H9 (cell line): ENCODE results near the gene U2AF1L4. TPM values are rescaled to one million over a fixed set of nuclear protein-coding genes. Genes with fewer than 3 reads are reported as not detected.
A peak's percentile ranks its signal among the peaks of the same experiment; 100 is the strongest.

Experiments used
- DNase-seq: peaks from one replicate; pipeline ENCODE4 v3.0.0-alpha.2; 2017
- H2AFZ ChIP-seq: one replicate; pipeline ENCODE4 v1.6.1; 2013; ENCODE audit warnings: mild to moderate bottlenecking, low read length, control low read depth, moderate library complexity
- H2AK5ac ChIP-seq: 2 replicates; pipeline ENCODE4 v1.6.1; 2013; ENCODE audit warnings: low read length, control low read depth, mixed read lengths; ENCODE audit not compliant: insufficient read length
- H2BK120ac ChIP-seq: one replicate; pipeline ENCODE4 v1.6.1; 2013; ENCODE audit warnings: low read depth, mild to moderate bottlenecking, low read length, control low read depth, inconsistent platforms; ENCODE audit not compliant: poor library complexity, severe bottlenecking
- H2BK12ac ChIP-seq: 2 replicates; pipeline ENCODE4 v1.6.1; 2013; ENCODE audit warnings: low read length, control low read depth, mixed read lengths, low read depth; ENCODE audit not compliant: insufficient read length
- H2BK15ac ChIP-seq: 2 replicates; pipeline ENCODE4 v1.6.1; 2013; ENCODE audit warnings: low read depth, low read length, control low read depth
- H2BK20ac ChIP-seq: one replicate; pipeline ENCODE4 v1.6.1; 2013; ENCODE audit warnings: low read depth, mild to moderate bottlenecking, low read length, control low read depth, inconsistent platforms; ENCODE audit not compliant: poor library complexity, severe bottlenecking
- H2BK5ac ChIP-seq: 2 replicates; pipeline ENCODE4 v1.6.1; 2013; ENCODE audit warnings: low read length, control low read depth, mixed read lengths; ENCODE audit not compliant: insufficient read length
- H3K14ac ChIP-seq: 2 replicates; pipeline ENCODE4 v1.6.1; 2013; ENCODE audit warnings: low read length, control low read depth; ENCODE audit not compliant: insufficient read depth
- H3K18ac ChIP-seq: 2 replicates; pipeline ENCODE4 v1.6.1; 2013; ENCODE audit warnings: low read depth, mild to moderate bottlenecking, mixed read lengths, low read length, control low read depth; ENCODE audit not compliant: insufficient read length
- H3K23ac ChIP-seq: 2 replicates; pipeline ENCODE4 v1.6.1; 2013; ENCODE audit warnings: low read length, control low read depth, mixed read lengths, low read depth; ENCODE audit not compliant: insufficient read length
- H3K23me2 ChIP-seq: 2 replicates; pipeline ENCODE4 v1.6.1; 2013; ENCODE audit warnings: low read depth, mild to moderate bottlenecking, mixed read lengths, low read length, control low read depth; ENCODE audit not compliant: insufficient read length, poor library complexity, severe bottlenecking
- H3K27ac ChIP-seq: 2 replicates; pipeline ENCODE4 v1.5.1; 2013; ENCODE audit warnings: low read length, control low read depth, mixed read lengths, low read depth; ENCODE audit not compliant: insufficient read length
- H3K27me3 ChIP-seq: 2 replicates; pipeline ENCODE4 v1.6.1; 2013; ENCODE audit warnings: low read length, control low read depth, inconsistent platforms; ENCODE audit not compliant: insufficient read depth
- H3K4ac ChIP-seq: 2 replicates; pipeline ENCODE4 v1.6.1; 2013; ENCODE audit warnings: low read depth, mild to moderate bottlenecking, control low read depth, inconsistent platforms, low read length, moderate library complexity
- H3K4me1 ChIP-seq: 2 replicates; pipeline ENCODE4 v1.6.1; 2013; ENCODE audit warnings: low read length, control low read depth, inconsistent platforms; ENCODE audit not compliant: insufficient read depth
- H3K4me2 ChIP-seq: 2 replicates; pipeline ENCODE4 v1.6.1; 2013; ENCODE audit warnings: low read length, control low read depth, mixed read lengths; ENCODE audit not compliant: insufficient read length, insufficient read depth
- H3K56ac ChIP-seq: 2 replicates; pipeline ENCODE4 v1.6.1; 2013; ENCODE audit warnings: low read depth, mild to moderate bottlenecking, mixed read lengths, low read length, control low read depth; ENCODE audit not compliant: insufficient read length
- H3K79me1 ChIP-seq: 2 replicates; pipeline ENCODE4 v1.6.1; 2013; ENCODE audit warnings: low read depth, mild to moderate bottlenecking, moderate library complexity, low read length, control low read depth, inconsistent platforms; ENCODE audit not compliant: insufficient read depth, poor library complexity, severe bottlenecking
- H3K79me2 ChIP-seq: 2 replicates; pipeline ENCODE4 v1.6.1; 2013; ENCODE audit warnings: low read length, control low read depth, inconsistent platforms; ENCODE audit not compliant: insufficient read depth
- H3K9ac ChIP-seq: 2 replicates; pipeline ENCODE4 v1.6.1; 2013; ENCODE audit warnings: low read length, control low read depth, mixed read lengths; ENCODE audit not compliant: insufficient read length; ENCODE audit errors: extremely low read depth
- H3K9me3 ChIP-seq: one replicate; pipeline ENCODE4 v1.6.1; 2013; ENCODE audit warnings: low read depth, low read length, inconsistent platforms; ENCODE audit not compliant: control insufficient read depth
- H3T11ph ChIP-seq: one replicate; pipeline ENCODE4 v1.6.1; 2013; ENCODE audit warnings: mild to moderate bottlenecking, low read length, control low read depth, inconsistent platforms
- H4K20me1 ChIP-seq: one replicate; pipeline ENCODE4 v1.6.1; 2013; ENCODE audit not compliant: control insufficient read depth, insufficient read length, insufficient read depth
- H4K5ac ChIP-seq: 2 replicates; pipeline ENCODE4 v1.6.1; 2013; ENCODE audit warnings: low read depth, mild to moderate bottlenecking, mixed read lengths, low read length, control low read depth; ENCODE audit not compliant: insufficient read length
- H4K8ac ChIP-seq: replicated peaks from 2 replicates; pipeline ENCODE4 v1.6.1; 2013; ENCODE audit warnings: low read length, control low read depth, mixed read lengths, low read depth; ENCODE audit not compliant: insufficient read length
- H4K91ac ChIP-seq: 2 replicates; pipeline ENCODE4 v1.6.1; 2013; ENCODE audit warnings: low read depth, mild to moderate bottlenecking, moderate library complexity, mixed read lengths, low read length, control low read depth; ENCODE audit not compliant: insufficient read length
- H3K27ac Mint-ChIP-seq, 3 experiments: 2 replicates in 2 of 3; 3 replicates in 1 of 3; pipeline ENCODE4 v1.8.0; 2020 to 2021; ENCODE audit warnings: mixed read lengths in 3 of 3, mild to moderate bottlenecking in 1 of 3, moderate library complexity in 1 of 3
- H3K27me3 Mint-ChIP-seq: 2 replicates; pipeline ENCODE4 v1.8.0; 2021; ENCODE audit warnings: low read depth, mild to moderate bottlenecking, moderate library complexity, mixed read lengths
- H3K36me3 Mint-ChIP-seq, 3 experiments: 2 replicates in 2 of 3; 3 replicates in 1 of 3; pipeline ENCODE4 v1.8.0; 2020 to 2021; ENCODE audit warnings: low read depth in 3 of 3, mixed read lengths in 3 of 3; ENCODE audit not compliant: insufficient read depth in 1 of 3
- H3K4me1 Mint-ChIP-seq, 2 experiments: 2 replicates each; pipeline ENCODE4 v1.8.0; 2020; ENCODE audit warnings: mixed read lengths in 2 of 2
- H3K4me3 Mint-ChIP-seq, 2 experiments: 2 replicates in 1 of 2; 3 replicates in 1 of 2; pipeline ENCODE4 v1.8.0; 2020 to 2021; ENCODE audit warnings: mild to moderate bottlenecking in 2 of 2, mixed read lengths in 2 of 2, moderate library complexity in 1 of 2
- H3K9me3 Mint-ChIP-seq, 2 experiments: 2 replicates in 1 of 2; 3 replicates in 1 of 2; pipeline ENCODE4 v1.8.0; 2020; ENCODE audit warnings: mild to moderate bottlenecking in 2 of 2, mixed read lengths in 2 of 2, moderate library complexity in 1 of 2
- CTCF ChIP-seq: fragments of 200-600 bp; sonication (generic); conservative IDR thresholded peaks from 3 replicates; pipeline ENCODE4 v1.8.0; 2021; ENCODE audit warnings: antibody characterized with exemption, mild to moderate bottlenecking
- WGBS: extraction: QIAGEN DNeasy Blood & Tissue Kit; methylation state at CpG from one replicate; pipeline ENCODE4 v1.1.7; 2013; ENCODE audit warnings: missing lambda C conversion rate, low lambda C conversion rate, mixed read lengths; ENCODE audit not compliant: insufficient read length; ENCODE audit errors: extremely low coverage; 5-methylcytosine and 5-hydroxymethylcytosine counted together
- total RNA-seq: library from RNA; stranded (reverse); gene quantifications from 2 replicates; pipeline ENCODE4 v1.2.1, GENCODE V29; 2021

The U2AF1L4 gene
- total RNA-seq, 1 experiment from 2014 or later: 16.8 TPM

- peak overlapping the region in 1 of 2 experiments; percentile 61; a peak in 2 of 5 replicates for H3K4me3 Mint-ChIP-seq
- Histone ChIP-seq H3K4me2 (no peak overlapping the region), H4K8ac (no peak overlapping the region), H3K27me3 (no peaks in the 10 kb centered on the region), H4K91ac (no peak overlapping the region), H2BK15ac (no peak overlapping the region), H3K9me3 (no peaks in the 10 kb centered on the region), H3K4me1 (no peaks in the 10 kb centered on the region), H2AK5ac (no peak overlapping the region), H3K23me2 (peaks cover 7% of the 10 kb centered on the region), H3K27ac (no peak overlapping the region), H3T11ph (no peak overlapping the region), H3K23ac (no peak overlapping the region), H3K56ac (no peak overlapping the region), H3K18ac (no peak overlapping the region), H2BK12ac (no peak overlapping the region), H3K9ac (no peak overlapping the region), H2AFZ (no peak overlapping the region), H4K20me1 (no peaks in the 10 kb centered on the region), H4K5ac (no peak overlapping the region), H3K4ac (no peak overlapping the region), H2BK20ac (no peak overlapping the region), H3K14ac (no peak overlapping the region; the same call in 1 of the 2 replicates), H2BK5ac (no peak overlapping the region), H3K79me1 (no peaks in the 10 kb centered on the region), H2BK120ac (no peak overlapping the region), H3K79me2 (no peaks in the 10 kb centered on the region)
- peaks cover 6% of the 10 kb centered on the region for H3K27me3 Mint-ChIP-seq
- no peaks in the 10 kb centered on the region; a peak in 1 of 5 replicates for H3K9me3 Mint-ChIP-seq
- TF ChIP-seq CTCF: no peak
- DNase-seq: no peak
- H3K36me3 Mint-ChIP-seq: peaks cover 0 to 8% (median 2%) of the 10 kb centered on the region in 3 experiments; a peak in 1 of 7 replicates
- no peak overlapping the region for H3K27ac Mint-ChIP-seq
- WGBS: no CpG with 5 or more reads among the region's 12 CpGs
- peaks cover 26 to 39% of the 10 kb centered on the region in 2 experiments for H3K4me1 Mint-ChIP-seq
Measured at GRCh38 chr19:35782589-35782988, 37.4 kb upstream of the U2AF1L4 start.
